ENCODE measurements around the gene CCDC184.

GRCh38 chr12:48143898-48144297, 39.5 kb upstream of the CCDC184 start:
- TF ChIP-seq LEF1 (IDR thresholded peaks at IDR 0.05; ENCODE audit: borderline replicate concordance) = no peak
- no peak for TF ChIP-seq FOXM1 (IDR thresholded peaks at IDR 0.05; ENCODE audit: borderline replicate concordance)
- no peak for TF ChIP-seq FOXK2 (IDR thresholded peaks at IDR 0.05)
- no peak for TF ChIP-seq BHLHE40 (IDR thresholded peaks at IDR 0.05; ENCODE audit: borderline replicate concordance)
- TF ChIP-seq SUZ12 (IDR thresholded peaks at IDR 0.05) = no peak
- TF ChIP-seq PKNOX1 (IDR thresholded peaks at IDR 0.05) = no peak
- TF ChIP-seq TARDBP (IDR thresholded peaks at IDR 0.05) = no peak
- TF ChIP-seq SP1 (IDR thresholded peaks at IDR 0.05) = no peak
